Stimulated activated CD8-positive, alpha-beta memory T cell treated with anti-CD3 and anti-CD28 coated beads, Interleukin-4, amount 100 ng/mL, for 24 hours (primary cell): ENCODE measurements around the gene HSD17B7.

Experiments used
- DNase-seq: peaks from one replicate; pipeline ENCODE4 v3.0.0-alpha.2; 2020; ENCODE audit warnings: low read depth

Gene HSD17B7

DNA sequence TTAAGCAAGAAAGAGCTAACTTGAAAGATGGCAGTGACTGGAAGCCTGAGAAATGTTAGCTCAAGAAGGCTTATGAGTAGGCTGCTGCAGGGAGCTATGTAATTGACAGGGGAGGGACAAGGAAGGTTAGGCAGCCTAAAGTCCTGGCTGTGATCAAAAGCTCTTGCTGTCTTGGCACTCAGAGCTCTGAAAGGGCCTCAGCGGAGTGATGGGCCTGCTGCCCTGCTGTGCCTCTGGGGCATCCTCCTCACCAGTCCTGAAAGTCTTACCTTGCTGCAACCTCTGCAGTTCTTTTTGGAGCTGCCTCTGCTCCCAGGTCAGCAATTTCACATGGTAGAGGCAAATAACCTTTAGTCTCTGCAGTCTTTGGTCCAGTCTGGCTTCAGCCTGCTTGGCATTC lies 68.7 kb downstream of the HSD17B7 start:
- DNase-seq = no peak

DNA sequence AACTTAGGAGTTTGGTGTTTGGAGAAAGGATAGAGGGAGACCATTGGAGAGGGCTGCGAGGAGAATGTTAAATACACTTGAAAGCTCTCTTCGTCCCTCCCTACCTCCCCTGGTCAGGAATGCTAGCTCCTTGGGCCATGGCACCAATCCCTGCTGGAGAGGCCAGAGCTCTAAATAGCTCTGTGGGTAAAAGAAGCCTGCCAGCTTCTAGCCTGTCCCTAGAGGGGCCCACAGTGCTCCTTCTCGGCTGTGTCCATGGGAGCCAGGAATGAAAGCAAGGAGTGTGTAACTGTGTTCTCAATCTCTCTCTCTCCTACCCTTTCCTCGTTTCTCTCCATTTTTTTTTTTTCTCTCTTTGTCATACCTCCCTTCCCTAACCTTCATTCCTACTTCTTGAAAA lies 70.6 kb downstream of the HSD17B7 start, which contains the start of gene CCDC190:
Gene CCDC190, minus strand, starts transcription at position 75 of the 400 bp plus-strand sequence. CDS start 1,529 bp downstream, outside the sequence.
- no peak for DNase-seq

DNA sequence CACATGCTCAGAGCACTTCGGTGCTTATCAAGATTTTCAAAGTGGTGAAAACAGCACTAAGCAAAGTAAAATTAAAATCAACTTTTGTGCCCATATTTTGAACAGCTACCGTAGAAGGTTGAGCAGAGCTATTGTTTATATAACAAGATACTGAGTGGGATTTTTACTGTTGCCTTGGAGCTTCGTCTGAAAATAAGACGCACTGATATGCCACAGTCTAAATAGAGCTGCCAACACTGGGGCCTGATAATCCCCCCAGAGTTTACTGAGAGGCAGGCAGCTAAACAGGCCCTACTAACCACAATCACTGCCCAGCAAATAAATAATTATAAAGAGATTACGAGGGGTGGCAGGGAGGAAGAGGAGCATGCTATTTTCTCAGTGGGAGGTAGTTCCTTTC lies 71.1 kb downstream of the HSD17B7 start:
- DNase-seq = no peak
